GM12878 (cell line): ENCODE data around the gene TMEM225B. TPM values are rescaled to one million over a fixed set of nuclear protein-coding genes. Genes with fewer than 3 reads are reported as not detected.
"Not testable (repeated sequence)": the region's sequence is repeated elsewhere in the genome, so short reads cannot be mapped to it uniquely, and the experiment has no call there.

Source experiments
- ATAC-seq: fragments of 200-7000 bp; cut with Tn5 transposase; 3 replicates; pipeline ENCODE4 v1.9.1; 2020; ENCODE audit warnings: mild to moderate bottlenecking, moderate library complexity
- BruUV-seq: library from RNA; stranded (reverse); fragments of 400-500 nt; replicated peaks from 2 replicates; lab custom pipeline; 2021; lab: Mats Ljungman, UMichigan
- CTCF ChIA-PET: fragments of 300-600 bp; sonication (Branson Sonifier 250); formaldehyde crosslinking; extraction: SDS; loops from one replicate; lab custom pipeline; 2021; ENCODE audit warnings: inconsistent platforms; lab: Yijun Ruan, JAX
- POLR2A ChIA-PET: fragments of 350-600 bp; formaldehyde crosslinking; extraction: SDS; loops from one replicate; lab custom pipeline; 2021; ENCODE audit warnings: inconsistent platforms; lab: Charles Lee
- RAD21 ChIA-PET: fragments of 300-600 bp; sonication (Branson Sonifier 250); formaldehyde crosslinking; loops from one replicate; lab custom pipeline; 2023; ENCODE audit warnings: antibody characterized with exemption; ENCODE audit not compliant: unreplicated experiment; lab: Charles Lee
- SMC1A ChIA-PET: fragments of 300-600 bp; sonication (Branson Sonifier 250); formaldehyde crosslinking; loops from one replicate; lab custom pipeline; 2023; ENCODE audit not compliant: unreplicated experiment, uncharacterized antibody; lab: Charles Lee
- DNase-seq: peaks from one replicate; pipeline ENCODE4 v3.0.0-alpha.2; 2011; ENCODE audit warnings: low read depth, low spot score
- FAIRE-seq: peaks from 3 replicates; lab custom pipeline; 2011; peaks lifted over from hg19 to GRCh38; lab: Jason Lieb, UNC
- H2AFZ ChIP-seq: 2 replicates; pipeline ENCODE4 v1.6.0; 2011; ENCODE audit warnings: low read depth, low read length, control low read depth; ENCODE audit not compliant: control insufficient read depth
- H3K27ac ChIP-seq: 2 replicates; pipeline ENCODE4 v1.5.1; 2011; ENCODE audit warnings: control low read depth; ENCODE audit not compliant: control insufficient read depth, insufficient read depth
- H3K27me3 ChIP-seq, 2 experiments: replicated peaks in 1 of 2; 2 replicates each; pipeline versions ENCODE4 v1.6.0 to v1.6.1; 2011; ENCODE audit warnings: low read length in 1 of 2; ENCODE audit not compliant: control insufficient read depth in 2 of 2, insufficient read depth in 2 of 2
- H3K36me3 ChIP-seq, 2 experiments: 2 replicates each; pipeline ENCODE4 v1.5.1; 2011; ENCODE audit warnings: low read length in 1 of 2; ENCODE audit not compliant: control insufficient read depth in 2 of 2, insufficient read depth in 2 of 2
- H3K4me1 ChIP-seq: 2 replicates; pipeline ENCODE4 v1.6.1; 2011; ENCODE audit warnings: mild to moderate bottlenecking, low read length, moderate library complexity, mixed read lengths; ENCODE audit not compliant: control insufficient read depth, insufficient read depth
- H3K4me2 ChIP-seq: 2 replicates; pipeline ENCODE4 v1.6.0; 2011; ENCODE audit warnings: control low read depth; ENCODE audit not compliant: control insufficient read depth, insufficient read depth
- H3K4me3 ChIP-seq: fragments of 200-600 bp; sonication (generic); 2 replicates; pipeline ENCODE4 v1.5.1; 2016
- H3K79me2 ChIP-seq: 2 replicates; pipeline ENCODE4 v1.6.0; 2011; ENCODE audit warnings: low read length; ENCODE audit not compliant: control insufficient read depth, insufficient read depth
- H3K9ac ChIP-seq: 2 replicates; pipeline ENCODE4 v1.8.0; 2011; ENCODE audit warnings: low read length, control low read depth, mixed read lengths; ENCODE audit not compliant: control insufficient read depth, insufficient read depth
- H3K9me3 ChIP-seq: replicated peaks from 3 replicates; pipeline ENCODE4 v1.5.1; 2011; ENCODE audit warnings: mild to moderate bottlenecking, low read length; ENCODE audit not compliant: control insufficient read depth, insufficient read depth
- H4K20me1 ChIP-seq: 2 replicates; pipeline ENCODE4 v1.6.0; 2011; ENCODE audit not compliant: control insufficient read depth, insufficient read depth
- WGBS: methylation state at CpG from one replicate; pipeline ENCODE4 v1.1.6; 2016; ENCODE audit warnings: low lambda C conversion rate; ENCODE audit not compliant: insufficient replicate concordance, insufficient coverage; ENCODE audit errors: missing lambda C conversion rate; 5-methylcytosine and 5-hydroxymethylcytosine counted together
- in situ Hi-C: fragments of 300-500 bp; cut with MboI; formaldehyde crosslinking; loops from 9 replicates; pipeline ENCODE4 v1.14.3; 2018; ENCODE audit warnings: mixed read lengths
- intact Hi-C: fragments of 100-400 bp; cut with micrococcal nuclease; formaldehyde crosslinking; loops from one replicate; pipeline ENCODE4 v1.14.2; 2022; ENCODE audit not compliant: unreplicated experiment
- polyA plus RNA-seq, 11 experiments: library from polyadenylated mRNA; depleted of rRNA in 4 of 11; unstranded in 6 of 11; stranded (reverse) in 5 of 11; fragments of >200 nt; fragmentation: Nextera tagmentation in 4 of 11; fragmentation: Illumina TruSeq in 1 of 11; extraction: Ambion mirVana in 4 of 11; extraction: Trizol in 1 of 11; gene quantifications; 1 replicate in 1 of 11; 2 replicates in 10 of 11; pipeline versions ENCODE4 v1.2.1 to v1.2.3, GENCODE V29; 2011 to 2016; ENCODE audit warnings: inconsistent platforms in 2 of 11, missing spikeins in 2 of 11, low read depth in 1 of 11
- total RNA-seq, 4 experiments: library from RNA; depleted of rRNA in 3 of 4; stranded (reverse); fragments of >200 nt in 3 of 4; fragmentation: Illumina TruSeq in 1 of 4; extraction: Trizol in 1 of 4; gene quantifications; 2 replicates each; pipeline versions ENCODE4 v1.2.1 to v1.2.3, GENCODE V29; 2013 to 2021

The TMEM225B gene
- total and polyA plus RNA-seq, 10 of the 15 experiments (the other 5 are each of a cell fraction or from before 2014, with no cell fraction given): 0.22 to 1.9 (median 0.43) TPM

- H3K27ac ChIP-seq, H3K4me2 ChIP-seq, in situ Hi-C loops, BruUV-seq, DNase-seq, FAIRE-seq, ATAC-seq, H4K20me1 ChIP-seq, H3K79me2 ChIP-seq, H3K4me3 ChIP-seq, H3K9me3 ChIP-seq, H3K9ac ChIP-seq, H3K36me3 ChIP-seq, intact Hi-C loops, H3K4me1 ChIP-seq, H2AFZ ChIP-seq, SMC1A ChIA-PET, POLR2A ChIA-PET, H3K27me3 ChIP-seq, RAD21 ChIA-PET, CTCF ChIA-PET: not testable (repeated sequence)
- WGBS: 88% methylated on average over 5 of the region's 5 CpGs
Observed at GRCh38 chr7:99657879-99658278, 59.8 kb downstream of the TMEM225B start.

Other genes starting within 250 kb of the TMEM225B start
Only the 7 nearest of the 16 such genes appear.
- gene ZNF789, start 125.4 kb upstream of the TMEM225B start, total RNA-seq (2014; rRNA removed): 22.7 and 27.5 TPM in 2 replicates
- 22.4 and 25.0 TPM in 2 replicates for gene ZNF789, start 125.4 kb upstream of the TMEM225B start, total RNA-seq (2014; rRNA removed; fragmentation: Illumina TruSeq; extraction: Trizol)
- 17.2 and 19.9 TPM in 2 replicates for gene ZNF789, start 125.4 kb upstream of the TMEM225B start, total RNA-seq (2021)
- 44.6 and 53.1 TPM in 2 replicates for gene ZNF789, start 125.4 kb upstream of the TMEM225B start, polyA plus RNA-seq (2011; rRNA removed)
- gene ZNF789, start 125.4 kb upstream of the TMEM225B start, polyA plus RNA-seq (2014; fragmentation: Illumina TruSeq; extraction: Trizol): 30.1 and 37.0 TPM in 2 replicates
- 1 to 10 TPM; 5.6 to 6.0 TPM for gene ZNF789, start 125.4 kb upstream of the TMEM225B start, polyA plus RNA-seq (2014; fragmentation: Nextera tagmentation; extraction: Ambion mirVana)
- gene ZNF789, start 125.4 kb upstream of the TMEM225B start, polyA plus RNA-seq (2014; rRNA removed): 27.2 and 32.2 TPM in 2 replicates
- gene ZNF789, start 125.4 kb upstream of the TMEM225B start, polyA plus RNA-seq (2016; fragmentation: Nextera tagmentation; extraction: Ambion mirVana): 10 to 100 TPM; 18.4 to 19.6 TPM
- 25.8 and 28.4 TPM in 2 replicates for gene ZNF394, start 98.0 kb upstream of the TMEM225B start, total RNA-seq (2014; rRNA removed)
- gene ZNF394, start 98.0 kb upstream of the TMEM225B start, total RNA-seq (2014; rRNA removed; fragmentation: Illumina TruSeq; extraction: Trizol): 24.9 and 26.3 TPM in 2 replicates
- 22.9 TPM in 2 replicates for gene ZNF394, start 98.0 kb upstream of the TMEM225B start, total RNA-seq (2021)
- 22.5 and 23.4 TPM in 2 replicates for gene ZNF394, start 98.0 kb upstream of the TMEM225B start, polyA plus RNA-seq (2011; rRNA removed)
- 21.4 and 22.0 TPM in 2 replicates for gene ZNF394, start 98.0 kb upstream of the TMEM225B start, polyA plus RNA-seq (2014; fragmentation: Illumina TruSeq; extraction: Trizol)
- 1 to 10 TPM; 2.5 to 5.3 TPM for gene ZNF394, start 98.0 kb upstream of the TMEM225B start, polyA plus RNA-seq (2014; fragmentation: Nextera tagmentation; extraction: Ambion mirVana)
- 15.4 and 18.1 TPM in 2 replicates for gene ZNF394, start 98.0 kb upstream of the TMEM225B start, polyA plus RNA-seq (2014; rRNA removed)
- 10 to 100 TPM; 23.8 to 26.8 TPM for gene ZNF394, start 98.0 kb upstream of the TMEM225B start, polyA plus RNA-seq (2016; fragmentation: Nextera tagmentation; extraction: Ambion mirVana)
- gene ZKSCAN5, start 93.6 kb upstream of the TMEM225B start, total RNA-seq (2014; rRNA removed): 9.0 TPM in 2 replicates
- 10.0 and 10.1 TPM in 2 replicates for gene ZKSCAN5, start 93.6 kb upstream of the TMEM225B start, total RNA-seq (2014; rRNA removed; fragmentation: Illumina TruSeq; extraction: Trizol)
- 7.5 and 7.7 TPM in 2 replicates for gene ZKSCAN5, start 93.6 kb upstream of the TMEM225B start, total RNA-seq (2021)
- gene ZKSCAN5, start 93.6 kb upstream of the TMEM225B start, polyA plus RNA-seq (2011; rRNA removed): 9.5 and 11.4 TPM in 2 replicates
- gene ZKSCAN5, start 93.6 kb upstream of the TMEM225B start, polyA plus RNA-seq (2014; fragmentation: Illumina TruSeq; extraction: Trizol): 7.9 and 8.6 TPM in 2 replicates
- 1 to 10 TPM; 2.5 to 2.7 TPM for gene ZKSCAN5, start 93.6 kb upstream of the TMEM225B start, polyA plus RNA-seq (2014; fragmentation: Nextera tagmentation; extraction: Ambion mirVana)
- gene ZKSCAN5, start 93.6 kb upstream of the TMEM225B start, polyA plus RNA-seq (2014; rRNA removed): 5.6 and 6.3 TPM in 2 replicates
- gene ZKSCAN5, start 93.6 kb upstream of the TMEM225B start, polyA plus RNA-seq (2016; fragmentation: Nextera tagmentation; extraction: Ambion mirVana): 1 to 10 TPM; 7.6 to 7.7 TPM
- 5.6 and 7.6 TPM in 2 replicates for gene FAM200A, start 46.2 kb upstream of the TMEM225B start, total RNA-seq (2014; rRNA removed)
- 7.6 and 8.0 TPM in 2 replicates for gene FAM200A, start 46.2 kb upstream of the TMEM225B start, total RNA-seq (2014; rRNA removed; fragmentation: Illumina TruSeq; extraction: Trizol)
- 4.0 and 4.1 TPM in 2 replicates for gene FAM200A, start 46.2 kb upstream of the TMEM225B start, total RNA-seq (2021)
- gene FAM200A, start 46.2 kb upstream of the TMEM225B start, polyA plus RNA-seq (2011; rRNA removed): 7.6 and 11.4 TPM in 2 replicates
- gene FAM200A, start 46.2 kb upstream of the TMEM225B start, polyA plus RNA-seq (2014; fragmentation: Illumina TruSeq; extraction: Trizol): 7.4 and 9.6 TPM in 2 replicates
- 1 to 10 TPM; 2.7 to 3.1 TPM for gene FAM200A, start 46.2 kb upstream of the TMEM225B start, polyA plus RNA-seq (2014; fragmentation: Nextera tagmentation; extraction: Ambion mirVana)
- gene FAM200A, start 46.2 kb upstream of the TMEM225B start, polyA plus RNA-seq (2014; rRNA removed): 4.8 and 6.4 TPM in 2 replicates
- 1 to 10 TPM; 6.6 to 9.0 TPM for gene FAM200A, start 46.2 kb upstream of the TMEM225B start, polyA plus RNA-seq (2016; fragmentation: Nextera tagmentation; extraction: Ambion mirVana)
- gene ZNF655, start 39.6 kb upstream of the TMEM225B start, total RNA-seq (2014; rRNA removed): 54.3 and 57.2 TPM in 2 replicates
- 52.9 and 54.2 TPM in 2 replicates for gene ZNF655, start 39.6 kb upstream of the TMEM225B start, total RNA-seq (2014; rRNA removed; fragmentation: Illumina TruSeq; extraction: Trizol)
- 43.7 and 43.8 TPM in 2 replicates for gene ZNF655, start 39.6 kb upstream of the TMEM225B start, total RNA-seq (2021)
- 107 and 133 TPM in 2 replicates for gene ZNF655, start 39.6 kb upstream of the TMEM225B start, polyA plus RNA-seq (2011; rRNA removed)
- 61.2 and 80.1 TPM in 2 replicates for gene ZNF655, start 39.6 kb upstream of the TMEM225B start, polyA plus RNA-seq (2014; fragmentation: Illumina TruSeq; extraction: Trizol)
- gene ZNF655, start 39.6 kb upstream of the TMEM225B start, polyA plus RNA-seq (2014; fragmentation: Nextera tagmentation; extraction: Ambion mirVana): 10 to 100 TPM; 14.5 to 21.4 TPM
- 75.1 and 76.0 TPM in 2 replicates for gene ZNF655, start 39.6 kb upstream of the TMEM225B start, polyA plus RNA-seq (2014; rRNA removed)
- 10 to 100 TPM; 52.1 to 52.7 TPM for gene ZNF655, start 39.6 kb upstream of the TMEM225B start, polyA plus RNA-seq (2016; fragmentation: Nextera tagmentation; extraction: Ambion mirVana)
- gene ZSCAN25, start 18.7 kb downstream of the TMEM225B start, total RNA-seq (2014; rRNA removed): 11.1 and 11.4 TPM in 2 replicates
- gene ZSCAN25, start 18.7 kb downstream of the TMEM225B start, total RNA-seq (2014; rRNA removed; fragmentation: Illumina TruSeq; extraction: Trizol): 8.0 and 8.3 TPM in 2 replicates
- gene ZSCAN25, start 18.7 kb downstream of the TMEM225B start, total RNA-seq (2021): 11.4 and 14.5 TPM in 2 replicates
- gene ZSCAN25, start 18.7 kb downstream of the TMEM225B start, polyA plus RNA-seq (2011; rRNA removed): 14.9 and 15.6 TPM in 2 replicates
- gene ZSCAN25, start 18.7 kb downstream of the TMEM225B start, polyA plus RNA-seq (2014; fragmentation: Illumina TruSeq; extraction: Trizol): 4.7 and 6.4 TPM in 2 replicates
- gene ZSCAN25, start 18.7 kb downstream of the TMEM225B start, polyA plus RNA-seq (2014; fragmentation: Nextera tagmentation; extraction: Ambion mirVana): under 1 TPM; 0.79 to 0.98 TPM
- gene ZSCAN25, start 18.7 kb downstream of the TMEM225B start, polyA plus RNA-seq (2014; rRNA removed): 8.8 and 9.5 TPM in 2 replicates
- 10 to 100 TPM in 1 of 2 experiments, 1 to 10 TPM in 1; 9.8 to 10.1 TPM for gene ZSCAN25, start 18.7 kb downstream of the TMEM225B start, polyA plus RNA-seq (2016; fragmentation: Nextera tagmentation; extraction: Ambion mirVana)
- gene CYP3A5, start 81.7 kb downstream of the TMEM225B start, total RNA-seq (2014; rRNA removed): 0.06 TPM in 1 of 2 replicates, not detected in the other
- gene CYP3A5, start 81.7 kb downstream of the TMEM225B start, total RNA-seq (2014; rRNA removed; fragmentation: Illumina TruSeq; extraction: Trizol): 0.22 TPM in 1 of 2 replicates, not detected in the other
- 0.27 TPM in 1 of 2 replicates, not detected in the other for gene CYP3A5, start 81.7 kb downstream of the TMEM225B start, total RNA-seq (2021)
- not detected in 2 replicates for gene CYP3A5, start 81.7 kb downstream of the TMEM225B start, polyA plus RNA-seq (2011; rRNA removed)
- gene CYP3A5, start 81.7 kb downstream of the TMEM225B start, polyA plus RNA-seq (2014; fragmentation: Illumina TruSeq; extraction: Trizol): 0.06 and 0.33 TPM in 2 replicates
- gene CYP3A5, start 81.7 kb downstream of the TMEM225B start, polyA plus RNA-seq (2014; fragmentation: Nextera tagmentation; extraction: Ambion mirVana): under 1 TPM; 0.05 to 0.10 TPM
- 0.08 TPM in 2 replicates for gene CYP3A5, start 81.7 kb downstream of the TMEM225B start, polyA plus RNA-seq (2014; rRNA removed)
- gene CYP3A5, start 81.7 kb downstream of the TMEM225B start, polyA plus RNA-seq (2016; fragmentation: Nextera tagmentation; extraction: Ambion mirVana): 1 to 10 TPM; 1.0 to 1.3 TPM